Measurements from ENCODE around the gene TICAM2. TPM values are rescaled to one million over a fixed set of nuclear protein-coding genes. Genes with fewer than 3 reads are reported as not detected.
A peak's percentile ranks its signal among the peaks of the same experiment; 100 is the strongest.

TICAM2 gene
- total and polyA plus RNA-seq, 2 experiments from 2014 or later: 2.1 to 2.5 TPM

DNA sequence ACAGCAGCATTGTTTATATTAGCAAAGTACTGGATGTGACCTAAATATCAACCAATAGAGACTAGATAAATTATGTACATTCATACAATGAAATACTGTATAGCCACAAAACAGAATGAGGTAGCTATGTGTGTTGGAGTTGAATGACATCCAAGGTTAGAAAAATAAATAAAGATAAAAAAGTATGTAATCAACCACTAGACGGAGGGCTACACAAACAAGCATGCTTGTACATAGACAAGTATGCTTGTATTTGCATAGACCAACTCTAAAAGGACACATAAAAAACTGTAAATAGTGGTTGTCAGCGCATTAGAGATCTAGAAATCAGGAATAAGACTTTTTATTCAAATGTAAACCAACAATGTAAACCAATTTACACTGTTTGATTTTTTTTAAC is 60.7 kb downstream of the TICAM2 start:
- Histone ChIP-seq H3K36me3 (replicated peaks; ENCODE audit: insufficient read depth, low read depth) (no peaks in the 10 kb centered on the region), H3K27ac (peak overlapping the region; percentile 98), H3K4me1 (ENCODE audit: insufficient read depth) (no peaks in the 10 kb centered on the region), H3K4me3 (peak overlapping the region; percentile 95), H3K9me2 (replicated peaks; ENCODE audit: insufficient read depth) (no peaks in the 10 kb centered on the region), H2AFZ (no peak overlapping the region), H4K20me1 (ENCODE audit: insufficient read depth, poor library complexity, severe bottlenecking) (peaks cover 59% of the 10 kb centered on the region), H3K9me3 (ENCODE audit: low read depth) (no peaks in the 10 kb centered on the region), H3K79me2 (peaks cover 76% of the 10 kb centered on the region), H3K27me3 (no peaks in the 10 kb centered on the region), H3K4me2 (peak overlapping the region; percentile 78)
- TF ChIP-seq EZH2 (IDR thresholded peaks at IDR 0.05; ENCODE audit: borderline replicate concordance) (no peak), EZH2phosphoT487 (IDR thresholded peaks at IDR 0.05; ENCODE audit: low read depth, severe bottlenecking, unreplicated experiment) (no peak)
- TF ChIP-seq, protein P1, sequence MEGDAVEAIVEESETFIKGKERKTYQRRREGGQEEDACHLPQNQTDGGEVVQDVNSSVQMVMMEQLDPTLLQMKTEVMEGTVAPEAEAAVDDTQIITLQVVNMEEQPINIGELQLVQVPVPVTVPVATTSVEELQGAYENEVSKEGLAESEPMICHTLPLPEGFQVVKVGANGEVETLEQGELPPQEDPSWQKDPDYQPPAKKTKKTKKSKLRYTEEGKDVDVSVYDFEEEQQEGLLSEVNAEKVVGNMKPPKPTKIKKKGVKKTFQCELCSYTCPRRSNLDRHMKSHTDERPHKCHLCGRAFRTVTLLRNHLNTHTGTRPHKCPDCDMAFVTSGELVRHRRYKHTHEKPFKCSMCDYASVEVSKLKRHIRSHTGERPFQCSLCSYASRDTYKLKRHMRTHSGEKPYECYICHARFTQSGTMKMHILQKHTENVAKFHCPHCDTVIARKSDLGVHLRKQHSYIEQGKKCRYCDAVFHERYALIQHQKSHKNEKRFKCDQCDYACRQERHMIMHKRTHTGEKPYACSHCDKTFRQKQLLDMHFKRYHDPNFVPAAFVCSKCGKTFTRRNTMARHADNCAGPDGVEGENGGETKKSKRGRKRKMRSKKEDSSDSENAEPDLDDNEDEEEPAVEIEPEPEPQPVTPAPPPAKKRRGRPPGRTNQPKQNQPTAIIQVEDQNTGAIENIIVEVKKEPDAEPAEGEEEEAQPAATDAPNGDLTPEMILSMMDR (IDR thresholded peaks at IDR 0.05; ENCODE audit: poor library complexity): no peak
- 25% methylated on average over 2 of the region's 2 CpGs for WGBS (ENCODE audit: low lambda C conversion rate, missing lambda C conversion rate)
- no peak for DNase-seq (ENCODE audit: low spot score)

DNA sequence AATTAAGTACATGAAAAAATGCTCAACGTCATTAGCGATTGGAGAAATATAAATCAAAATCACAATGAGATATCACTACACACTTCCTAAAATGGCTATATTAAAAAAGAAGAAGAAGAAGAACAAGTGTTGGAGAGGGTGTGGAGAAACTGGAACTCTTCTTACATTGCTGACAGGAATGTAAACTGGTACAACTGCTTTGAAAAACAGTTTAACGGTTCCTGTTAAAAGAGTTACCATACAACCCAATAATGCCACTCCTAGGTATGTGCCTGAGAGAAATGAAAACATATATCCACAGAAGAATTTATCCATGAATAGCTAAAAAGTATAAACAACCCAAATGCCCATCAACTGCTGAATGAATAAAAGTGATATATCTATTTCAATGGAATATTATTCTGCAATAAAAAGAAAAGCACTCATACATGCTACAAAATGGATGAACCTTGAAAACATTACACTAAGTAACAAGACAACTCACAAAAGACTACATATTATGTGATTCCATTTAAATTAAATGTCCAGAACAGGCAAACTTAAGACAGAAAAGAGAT is 66.7 kb downstream of the TICAM2 start:
- WGBS (ENCODE audit: low lambda C conversion rate, missing lambda C conversion rate): 95% methylated on average over 3 of the region's 3 CpGs
- Histone ChIP-seq H3K4me1 (ENCODE audit: insufficient read depth) (peaks cover 15% of the 10 kb centered on the region), H2AFZ (no peak overlapping the region), H4K20me1 (ENCODE audit: insufficient read depth, poor library complexity, severe bottlenecking) (peaks cover 81% of the 10 kb centered on the region), H3K4me3 (no peak overlapping the region), H3K9me3 (ENCODE audit: low read depth) (no peaks in the 10 kb centered on the region), H3K9me2 (replicated peaks; ENCODE audit: insufficient read depth) (no peaks in the 10 kb centered on the region), H3K27ac (no peak overlapping the region), H3K36me3 (replicated peaks; ENCODE audit: insufficient read depth, low read depth) (no peaks in the 10 kb centered on the region), H3K27me3 (no peaks in the 10 kb centered on the region), H3K4me2 (no peak overlapping the region), H3K79me2 (peaks cover 98% of the 10 kb centered on the region)
- no peak for DNase-seq (ENCODE audit: low spot score)
- TF ChIP-seq EZH2phosphoT487 (IDR thresholded peaks at IDR 0.05; ENCODE audit: low read depth, severe bottlenecking, unreplicated experiment) (no peak), EZH2 (IDR thresholded peaks at IDR 0.05; ENCODE audit: borderline replicate concordance) (no peak)
- TF ChIP-seq, protein P1 (IDR thresholded peaks at IDR 0.05; ENCODE audit: poor library complexity): no peak

DNA sequence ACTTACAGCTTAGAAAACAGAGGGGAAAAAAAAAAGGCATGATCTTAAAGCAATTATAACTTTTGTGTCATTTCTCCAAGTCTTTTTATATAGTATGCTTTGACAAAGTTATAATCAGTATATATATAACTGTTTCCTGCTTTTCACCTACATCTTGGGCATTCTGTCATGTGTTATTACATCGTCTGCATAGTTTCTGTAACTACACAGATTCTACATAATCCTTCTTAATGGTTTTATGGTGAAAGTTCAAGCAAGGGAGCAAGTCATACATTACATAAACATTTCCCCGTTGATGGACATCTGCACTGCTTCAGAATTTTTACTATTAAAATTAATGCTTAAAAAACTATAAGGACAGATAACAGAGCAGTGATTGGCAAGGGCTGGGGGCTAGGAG is 69.8 kb downstream of the TICAM2 start:
- H3K27ac ChIP-seq: peak overlapping the region; percentile 29
- no peaks in the 10 kb centered on the region for H3K9me3 ChIP-seq (ENCODE audit: low read depth)
- H3K27me3 ChIP-seq: no peaks in the 10 kb centered on the region
- DNase-seq (ENCODE audit: low spot score): no peak
- peaks cover 98% of the 10 kb centered on the region for H3K79me2 ChIP-seq
- H3K4me1 ChIP-seq (ENCODE audit: insufficient read depth): peaks cover 21% of the 10 kb centered on the region
- no peaks in the 10 kb centered on the region for H3K36me3 ChIP-seq (replicated peaks; ENCODE audit: insufficient read depth, low read depth)
- no peak for TF ChIP-seq EZH2 (IDR thresholded peaks at IDR 0.05; ENCODE audit: borderline replicate concordance)
- TF ChIP-seq EZH2phosphoT487 (IDR thresholded peaks at IDR 0.05; ENCODE audit: low read depth, severe bottlenecking, unreplicated experiment): no peak
- TF ChIP-seq, protein P1 (IDR thresholded peaks at IDR 0.05; ENCODE audit: poor library complexity): no peak
- H3K4me3 ChIP-seq: no peak overlapping the region
- no peak overlapping the region for H3K4me2 ChIP-seq
- no peak overlapping the region for H2AFZ ChIP-seq
- WGBS (ENCODE audit: low lambda C conversion rate, missing lambda C conversion rate): 19% methylated on average over 2 of the region's 2 CpGs
- no peaks in the 10 kb centered on the region for H3K9me2 ChIP-seq (replicated peaks; ENCODE audit: insufficient read depth)
- peaks cover 74% of the 10 kb centered on the region for H4K20me1 ChIP-seq (ENCODE audit: insufficient read depth, poor library complexity, severe bottlenecking)

All from hepatocyte (in vitro differentiated cells).